Measurements from ENCODE around the gene ADAMTS13.

ADAMTS13 gene

GRCh38 chr9:133474215-133474614 is 52.0 kb downstream of the ADAMTS13 start:
- DNase-seq: no peak

DNA sequence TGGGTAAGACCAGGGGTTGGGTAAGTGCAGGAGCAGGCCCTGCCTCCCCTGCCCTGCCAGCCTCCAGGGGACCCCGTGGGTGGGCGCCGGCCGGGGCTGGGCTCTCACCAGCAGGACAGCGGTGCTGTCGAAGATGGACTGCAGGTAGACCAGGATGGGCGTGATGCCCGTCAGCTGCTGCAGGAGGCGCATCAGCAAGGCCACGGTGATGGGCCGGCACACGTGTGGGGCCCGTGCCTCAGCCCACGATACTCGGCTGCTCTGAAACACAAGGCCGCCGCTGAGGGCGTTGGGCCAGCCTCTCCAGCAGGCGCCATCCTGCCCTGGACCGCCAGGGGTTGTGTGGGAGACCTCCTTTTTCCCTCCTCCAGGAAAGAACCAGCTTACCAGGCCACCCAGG is 52.7 kb downstream of the ADAMTS13 start:
- no peak for DNase-seq

DNA sequence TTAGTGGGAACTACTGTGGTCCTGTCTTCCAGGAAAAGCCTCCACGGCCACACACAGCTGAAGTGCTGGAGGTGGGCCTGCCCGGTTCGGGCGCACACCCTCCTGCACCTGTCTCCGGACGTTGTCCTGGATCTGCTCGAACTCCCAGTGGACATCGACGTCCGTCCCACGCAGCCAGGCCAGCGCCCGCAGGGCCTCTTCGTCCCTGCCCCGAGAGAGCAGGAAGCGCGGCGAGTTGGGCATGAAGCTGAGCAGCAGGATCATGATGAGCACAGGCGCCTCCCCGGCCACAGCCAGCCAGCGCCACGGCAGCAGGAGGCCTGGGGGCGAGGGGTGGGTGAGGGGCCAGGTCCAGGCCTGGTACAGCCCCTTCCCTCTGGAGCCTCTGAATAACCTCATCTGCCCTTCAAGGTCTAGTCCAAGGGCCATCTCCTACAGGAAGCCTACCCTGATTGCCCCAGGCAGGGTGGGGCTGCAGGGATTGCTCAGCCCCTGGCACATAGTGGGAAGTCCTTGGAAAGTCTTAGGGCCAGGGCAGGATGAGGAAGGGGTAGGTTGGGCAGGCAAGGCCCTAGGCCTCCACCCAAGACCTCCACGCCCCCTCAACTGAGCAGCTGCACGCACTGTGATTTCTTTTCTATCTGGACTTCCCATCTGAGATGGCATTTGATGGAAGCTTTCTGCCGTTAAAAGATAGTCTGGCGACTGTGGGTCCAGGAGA is 53.3 kb downstream of the ADAMTS13 start:
- no peak for DNase-seq

- DNase-seq: no peak
Observed at GRCh38 chr9:133476036-133476931, 54.1 kb downstream of the ADAMTS13 start.

DNA sequence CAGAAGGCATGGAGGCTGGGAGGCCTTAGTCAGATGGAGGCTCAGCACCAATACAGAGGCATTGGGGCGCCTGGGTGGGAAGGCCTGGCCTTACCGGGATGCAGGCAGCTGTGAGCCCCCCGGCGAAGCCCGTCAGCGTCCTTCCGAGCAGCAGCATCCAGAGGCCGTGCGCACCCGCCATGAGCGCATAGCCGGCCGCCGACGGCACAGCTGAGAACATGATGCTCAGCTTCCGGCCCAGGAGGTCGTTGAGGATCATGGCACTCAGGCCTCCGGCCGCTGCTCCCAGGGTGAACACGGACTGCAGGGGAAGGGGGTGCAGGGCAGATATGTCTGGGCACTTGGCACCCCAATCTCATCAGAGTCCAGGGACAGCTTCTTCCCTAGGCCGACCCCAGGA is 54.8 kb downstream of the ADAMTS13 start:
- no peak for DNase-seq

GRCh38 chr9:133477461-133477860 is 55.3 kb downstream of the ADAMTS13 start:
- DNase-seq: no peak

- no peak for DNase-seq
Observed at GRCh38 chr9:133477992-133478850, 56.1 kb downstream of the ADAMTS13 start.

DNA sequence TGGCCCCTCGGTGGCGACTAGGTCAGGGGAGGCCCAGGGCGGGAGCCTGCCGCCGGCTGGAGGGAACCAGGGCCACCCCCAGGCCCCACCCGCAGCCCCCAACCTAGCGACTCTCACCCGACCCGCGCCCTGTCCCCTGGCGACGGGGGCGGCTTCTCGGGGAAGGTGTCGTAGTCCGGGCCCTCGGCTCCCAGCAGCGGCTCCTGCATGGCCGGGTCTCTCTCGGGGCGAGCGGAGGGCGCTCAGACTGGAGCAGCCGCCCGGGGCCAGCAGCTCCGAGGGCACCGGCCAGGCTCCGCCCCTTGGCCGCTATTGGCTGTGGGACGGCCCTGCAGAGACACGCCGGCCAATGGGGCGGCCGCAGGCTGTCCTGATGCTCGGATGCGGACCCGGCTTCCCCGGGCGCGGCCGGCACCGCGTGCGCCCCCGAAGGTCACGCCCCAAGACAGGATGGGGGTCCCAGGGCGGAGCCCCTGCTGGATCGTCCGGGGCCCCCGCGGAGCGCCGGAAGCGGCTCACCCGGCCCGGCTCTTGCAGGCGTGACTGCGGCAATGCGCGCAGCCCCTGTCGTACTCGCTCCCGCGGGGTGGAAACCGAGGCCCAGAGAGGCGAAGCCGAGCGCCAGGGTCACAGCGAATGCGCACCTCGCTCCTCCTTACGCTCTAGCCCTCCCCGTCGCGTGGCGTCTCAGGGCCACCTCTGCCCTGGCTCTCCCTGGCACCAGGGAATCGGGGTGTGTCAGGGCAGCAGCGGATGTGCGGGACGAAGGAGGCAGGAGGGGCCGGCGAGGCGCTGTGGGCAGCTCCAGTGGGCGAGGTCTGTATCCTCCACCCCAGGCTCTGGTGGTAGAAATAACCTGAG is 56.9 kb downstream of the ADAMTS13 start, which contains the start of gene SLC2A6:
Gene SLC2A6, minus strand, starts transcription at position 249 of the 861 bp plus-strand sequence. Its CDS starts 40 bp downstream, at position 209.
- no peak for DNase-seq

DNA sequence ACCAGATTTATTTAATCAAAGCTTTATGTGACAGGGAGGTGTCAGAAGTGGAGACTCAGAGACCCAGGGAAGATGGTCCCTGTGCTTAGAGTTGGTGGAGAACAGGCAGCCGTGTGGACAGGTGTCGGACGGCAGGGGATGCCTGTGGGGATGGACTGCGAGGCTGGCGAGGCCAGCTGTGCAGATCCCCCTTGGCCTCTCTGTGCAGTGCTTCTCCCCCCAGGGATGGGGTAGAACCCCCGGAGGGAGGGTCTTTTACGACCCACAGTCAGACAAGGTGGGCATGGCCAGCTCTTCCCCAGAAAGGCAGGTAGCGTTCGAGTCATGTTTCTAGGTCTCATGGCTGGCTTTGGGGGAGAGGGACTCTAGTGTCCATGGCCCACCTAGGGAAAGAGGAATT is 61.4 kb downstream of the ADAMTS13 start:
- no peak for DNase-seq

- no peak for DNase-seq
Observed at GRCh38 chr9:133484671-133485437, 62.7 kb downstream of the ADAMTS13 start.

DNA sequence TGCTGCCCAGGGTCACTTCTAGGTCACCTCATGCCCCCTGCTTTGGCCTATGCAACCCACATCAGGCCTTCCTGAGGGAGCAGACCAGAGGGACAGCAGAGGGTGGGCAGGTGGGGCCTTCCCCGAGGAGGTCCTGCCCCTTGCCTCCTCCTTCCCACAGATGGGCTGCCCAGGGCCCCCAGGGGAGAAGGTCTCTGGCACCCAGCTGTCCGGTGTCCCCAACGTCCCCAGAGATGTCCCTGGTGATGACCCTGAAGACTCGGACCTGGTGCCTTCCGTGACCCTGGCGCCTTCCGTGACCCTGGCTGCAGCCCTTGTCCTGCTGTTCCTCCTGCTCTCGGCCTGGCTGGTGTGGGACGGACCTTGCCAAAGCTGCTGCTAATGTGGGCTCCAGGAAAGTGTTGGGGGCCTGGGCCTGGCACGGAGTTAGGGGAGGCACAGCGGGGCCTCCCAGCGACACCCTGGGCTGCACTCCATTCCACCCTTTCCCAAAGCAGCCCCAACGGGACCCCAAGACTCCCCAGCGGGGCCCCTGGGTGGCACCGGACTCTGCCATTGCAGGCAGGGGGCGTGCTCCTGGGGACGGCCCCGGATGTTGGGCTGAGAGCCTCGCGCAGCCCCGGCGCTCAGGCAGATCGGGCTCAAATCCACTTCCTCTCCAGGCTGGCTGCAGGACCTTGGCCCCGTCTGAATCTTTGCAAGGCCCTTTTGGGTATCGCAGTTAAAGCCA is 63.5 kb downstream of the ADAMTS13 start:
- no peak for DNase-seq

DNA sequence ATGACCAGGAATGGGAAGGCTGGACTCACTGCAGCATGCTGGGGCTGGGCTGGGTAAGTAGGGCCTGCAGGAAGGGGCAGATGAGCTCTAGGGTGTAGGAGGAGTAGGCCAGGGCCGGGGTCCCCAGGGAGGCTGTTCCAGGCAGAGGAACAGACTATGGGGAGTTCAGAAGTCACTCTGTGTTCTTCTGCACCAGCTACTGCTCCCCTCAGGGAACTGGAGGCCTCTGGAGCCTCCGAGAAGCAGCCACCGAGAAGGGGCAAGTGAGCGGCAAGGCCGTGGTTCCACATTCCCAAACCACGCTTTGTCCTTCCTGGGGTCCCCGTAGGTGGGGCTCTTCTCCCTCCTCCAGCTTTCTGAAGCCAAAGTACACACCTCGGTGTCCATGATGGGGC is 65.2 kb downstream of the ADAMTS13 start:
- DNase-seq: no peak

DNA sequence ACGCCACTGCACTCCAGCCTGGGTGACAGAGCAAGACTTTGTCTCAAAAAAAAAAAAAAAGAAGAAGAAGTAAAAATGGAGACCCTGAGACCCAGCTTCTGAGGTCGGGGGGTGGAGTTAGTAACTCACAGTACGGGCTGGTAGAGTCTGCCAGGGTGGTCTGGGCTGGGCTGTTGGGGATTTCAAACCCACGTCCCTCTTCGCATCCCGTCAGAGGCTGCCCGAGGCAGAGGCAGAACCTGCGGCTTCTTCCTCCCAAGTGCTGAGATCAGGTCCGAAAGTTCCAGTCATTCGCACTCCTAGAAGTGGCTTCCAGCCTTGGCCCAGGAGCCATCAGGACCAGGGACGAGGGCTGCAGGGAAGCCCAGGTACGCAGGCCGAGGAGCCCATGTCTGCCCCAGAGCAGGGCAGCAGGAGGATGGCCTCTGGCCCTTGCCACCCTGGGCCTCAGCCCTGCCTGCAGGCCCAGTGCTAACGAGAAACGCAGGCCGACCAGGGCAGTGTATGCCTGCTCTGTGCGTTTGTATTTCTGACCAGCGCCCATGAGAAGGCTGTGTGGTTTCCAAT is 66.6 kb downstream of the ADAMTS13 start:
- no peak for DNase-seq

DNA sequence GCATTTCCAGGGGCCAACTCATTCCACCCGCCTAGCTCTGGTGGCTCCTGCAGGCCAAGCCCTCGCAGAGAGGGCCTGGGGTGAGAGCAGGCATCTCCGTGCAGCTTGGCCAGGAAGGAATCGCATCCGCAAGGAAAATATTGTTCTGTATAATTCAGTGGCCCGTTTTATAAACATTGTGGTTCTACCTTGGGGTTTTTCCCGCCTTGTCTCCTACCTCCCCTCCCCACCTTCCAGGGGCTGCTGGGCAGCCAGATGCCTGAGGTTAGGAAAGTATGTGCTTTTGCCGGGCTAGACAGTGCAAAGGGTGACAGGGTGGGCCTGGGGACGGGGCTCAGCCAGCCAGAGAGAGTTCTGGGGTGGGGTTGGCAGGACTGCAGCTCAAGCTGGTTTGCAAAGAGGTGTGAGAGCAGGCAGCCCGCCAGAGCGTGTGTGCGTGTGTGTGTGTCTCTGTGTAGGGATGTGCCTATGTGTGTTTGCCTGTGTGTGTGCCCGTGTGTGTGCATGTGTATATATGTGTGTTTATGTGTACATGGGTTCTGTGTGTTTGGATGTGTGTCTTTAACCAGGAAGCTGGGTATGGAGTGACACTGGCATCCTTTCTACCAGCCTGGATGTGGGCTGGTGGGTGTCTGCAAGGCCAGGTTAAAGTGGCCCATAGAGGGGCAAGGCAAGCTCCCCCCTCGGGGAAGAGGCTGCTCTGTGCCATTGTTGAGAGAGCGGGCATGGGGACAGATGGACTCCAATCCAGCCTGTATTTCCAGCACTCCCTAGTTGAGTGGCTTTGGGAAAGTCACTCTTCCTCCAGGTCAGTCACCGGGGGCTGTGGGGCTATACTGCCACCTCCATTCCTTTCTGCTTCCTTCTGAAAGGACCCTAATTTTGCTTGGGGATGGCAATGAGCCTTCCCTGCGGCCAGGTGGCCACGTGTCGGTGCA is 67.4 kb downstream of the ADAMTS13 start:
- DNase-seq: no peak

- no peak for DNase-seq
Observed at GRCh38 chr9:133490201-133490681, 68.1 kb downstream of the ADAMTS13 start.

DNA sequence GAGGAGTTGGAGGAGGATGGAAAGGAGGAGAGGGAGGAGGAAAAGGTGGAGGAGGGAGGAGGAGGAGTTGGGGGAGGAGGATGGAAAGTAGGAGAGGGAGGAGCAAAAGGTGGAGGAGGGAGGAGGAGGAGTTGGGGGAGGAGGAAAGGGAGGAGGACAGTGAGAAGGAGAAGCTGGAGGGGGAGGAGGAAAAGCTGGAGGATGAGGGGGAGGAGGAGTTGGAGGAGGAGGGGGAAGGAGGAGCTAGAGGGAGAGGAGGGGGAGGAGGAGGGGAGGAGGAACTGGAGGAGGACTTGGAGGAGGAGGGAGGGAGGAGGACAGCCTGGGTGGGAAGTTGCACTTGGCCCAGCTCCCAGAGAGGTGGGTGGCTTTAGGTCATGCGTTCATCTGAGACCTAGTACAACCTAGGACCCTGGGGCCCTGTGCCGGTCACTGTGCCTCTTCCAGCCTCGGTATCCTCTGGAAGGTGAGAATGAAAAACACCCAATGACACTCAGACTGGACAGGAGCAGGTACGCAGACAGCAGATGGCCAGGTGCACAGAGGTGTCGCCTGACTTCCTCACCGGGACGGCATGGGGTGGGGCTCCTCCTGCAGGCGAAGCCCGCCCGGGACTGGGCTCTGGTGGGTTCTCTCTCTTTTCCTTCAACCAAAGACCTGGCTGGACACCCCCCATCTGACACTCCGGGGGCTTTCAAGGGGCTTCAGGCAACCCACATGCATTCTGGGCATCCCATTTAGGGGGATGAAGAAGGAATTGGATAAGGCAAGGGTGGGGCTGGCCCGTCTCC is 68.9 kb downstream of the ADAMTS13 start:
- no peak for DNase-seq

- DNase-seq: no peak
Observed at GRCh38 chr9:133491656-133491925, 69.4 kb downstream of the ADAMTS13 start.
